ENCODE measurements around the gene RPS19.
"Not testable (repeated sequence)": the region's sequence is repeated elsewhere in the genome, so short reads cannot be mapped to it uniquely, and the experiment has no call there.

Gene RPS19

DNA sequence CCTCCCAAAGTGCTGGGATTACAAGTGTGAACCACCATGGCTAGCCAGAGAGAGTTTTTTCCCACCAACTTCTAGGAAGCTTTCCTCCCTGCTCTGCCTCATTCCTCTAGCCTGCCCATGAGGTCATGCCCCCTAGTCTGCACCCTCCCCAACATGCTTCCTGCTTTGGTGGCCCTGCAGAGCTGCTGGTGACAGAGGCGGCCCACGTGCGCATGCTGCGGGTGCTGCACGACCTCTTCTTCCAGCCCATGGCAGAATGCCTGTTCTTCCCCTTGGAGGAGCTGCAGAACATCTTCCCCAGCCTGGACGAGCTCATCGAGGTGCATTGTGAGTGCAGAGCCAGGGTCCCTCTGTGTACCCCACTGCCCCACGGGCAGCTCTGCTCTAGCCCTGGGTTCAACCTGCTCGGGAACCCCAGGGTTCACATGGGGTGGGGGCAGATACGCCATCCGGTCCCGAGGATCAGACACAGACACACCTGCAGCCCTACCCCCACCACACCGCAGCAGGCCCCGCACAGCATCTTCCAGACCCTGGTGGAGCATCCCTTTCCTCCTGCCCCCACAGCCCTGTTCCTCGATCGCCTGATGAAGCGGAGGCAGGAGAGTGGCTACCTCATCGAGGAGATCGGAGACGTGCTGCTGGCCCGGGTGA, 41.8 kb downstream of the RPS19 start:
- DNase-seq (ENCODE audit: low read depth), result no peak

DNA sequence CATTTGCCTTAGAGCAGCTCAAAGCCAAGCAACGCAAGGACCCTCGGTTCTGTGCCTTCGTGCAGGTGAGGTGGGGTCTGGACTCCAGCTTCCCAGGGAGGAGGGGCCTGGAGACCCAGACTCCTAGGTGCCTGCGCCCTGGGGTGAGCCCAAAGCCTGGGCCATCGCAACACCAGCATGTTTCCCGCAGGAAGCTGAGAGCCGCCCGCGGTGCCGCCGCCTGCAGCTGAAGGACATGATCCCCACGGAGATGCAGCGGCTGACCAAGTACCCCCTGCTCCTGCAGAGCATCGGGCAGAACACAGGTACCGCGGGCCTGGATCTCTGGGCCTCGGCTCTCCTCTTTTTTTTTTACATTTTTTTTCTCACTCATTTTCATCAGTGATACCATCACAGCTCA, 42.5 kb downstream of the RPS19 start:
- DNase-seq (ENCODE audit: low read depth), result no peak

DNA sequence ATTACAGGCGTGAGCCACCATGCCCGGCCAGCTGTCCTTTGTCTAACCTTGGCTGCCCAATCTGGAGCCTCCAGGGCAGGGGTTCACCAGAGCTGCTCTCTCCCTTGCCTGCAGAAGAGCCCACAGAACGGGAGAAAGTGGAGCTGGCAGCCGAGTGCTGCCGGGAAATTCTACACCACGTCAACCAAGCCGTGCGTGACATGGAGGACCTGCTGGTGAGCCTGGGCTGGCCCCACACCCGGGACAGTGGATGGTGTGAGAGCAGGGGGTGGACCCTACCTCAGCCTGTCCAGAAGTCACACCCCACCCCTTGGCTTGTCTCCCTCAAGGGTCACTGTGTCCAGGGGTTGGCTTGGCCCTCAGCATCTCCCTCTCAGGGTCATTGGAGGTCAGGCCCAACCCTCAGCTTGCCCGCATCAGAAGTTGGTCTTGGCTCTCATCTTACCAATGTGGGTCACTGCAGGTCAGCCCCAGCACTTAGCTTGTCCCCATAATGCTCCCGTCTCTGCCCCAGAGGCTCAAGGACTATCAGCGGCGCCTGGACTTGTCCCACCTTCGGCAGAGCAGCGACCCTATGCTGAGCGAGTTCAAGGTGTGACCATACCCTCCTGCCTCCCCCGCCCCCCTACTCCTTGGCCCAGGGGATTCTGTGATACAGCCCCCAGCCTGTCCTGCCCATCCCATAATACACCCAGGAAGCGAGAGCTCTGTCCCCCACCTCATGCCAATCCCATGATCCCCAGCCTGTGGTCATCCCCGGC, 43.3 kb downstream of the RPS19 start:
- DNase-seq (ENCODE audit: low read depth), result no peak

GRCh38 chr19:41904118-41904870, 44.2 kb downstream of the RPS19 start:
- no peak for DNase-seq (ENCODE audit: low read depth)

GRCh38 chr19:41905273-41906002, 45.4 kb downstream of the RPS19 start:
- DNase-seq (ENCODE audit: low read depth), result no peak

- DNase-seq (ENCODE audit: low read depth), result no peak
Observed at GRCh38 chr19:41906271-41906670, 46.2 kb downstream of the RPS19 start.

GRCh38 chr19:41906916-41907680, 47.0 kb downstream of the RPS19 start:
- DNase-seq (ENCODE audit: low read depth), result no peak

- DNase-seq (ENCODE audit: low read depth), result no peak
Observed at GRCh38 chr19:41907994-41908615, 48.0 kb downstream of the RPS19 start.

- DNase-seq (ENCODE audit: low read depth), result no peak
Observed at GRCh38 chr19:41908724-41909464, 48.8 kb downstream of the RPS19 start.

GRCh38 chr19:41909706-41910105, 49.7 kb downstream of the RPS19 start:
- DNase-seq (ENCODE audit: low read depth), result no peak

DNA sequence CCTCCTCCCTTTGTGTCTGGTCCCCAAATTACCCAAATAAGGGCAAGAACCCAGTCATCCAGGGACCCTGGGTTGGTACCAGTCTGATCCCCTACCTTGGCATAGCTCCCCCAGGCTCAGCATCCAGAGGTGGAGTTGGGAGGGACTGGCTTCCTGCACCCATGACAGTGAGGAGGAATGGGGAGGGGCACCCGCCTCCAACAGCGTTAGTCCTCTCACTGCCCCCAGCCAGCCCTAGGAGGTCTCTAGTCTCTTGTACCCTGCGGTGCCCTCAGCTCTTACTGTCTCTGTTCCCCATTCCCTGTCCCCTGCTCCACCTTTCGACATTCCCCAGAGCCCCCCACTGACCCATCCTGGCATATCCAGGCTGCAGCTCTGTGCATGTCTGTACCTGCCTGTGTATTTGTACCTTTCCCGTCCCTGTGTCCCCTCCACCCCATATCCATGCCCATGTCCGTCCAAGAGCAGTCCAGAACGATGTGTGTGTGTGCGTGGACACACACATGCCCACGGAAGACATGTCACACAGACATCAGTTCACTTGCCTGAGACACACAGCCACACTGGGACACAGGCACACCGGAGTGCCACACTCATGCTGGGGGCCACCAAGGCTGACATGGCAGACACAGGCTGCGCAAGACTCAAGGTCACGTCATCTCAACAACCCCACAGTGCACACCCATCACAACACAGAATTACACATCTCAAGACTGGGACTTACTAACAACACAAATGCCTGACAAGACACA, 50.4 kb downstream of the RPS19 start:
- no peak for DNase-seq (ENCODE audit: low read depth)

DNA sequence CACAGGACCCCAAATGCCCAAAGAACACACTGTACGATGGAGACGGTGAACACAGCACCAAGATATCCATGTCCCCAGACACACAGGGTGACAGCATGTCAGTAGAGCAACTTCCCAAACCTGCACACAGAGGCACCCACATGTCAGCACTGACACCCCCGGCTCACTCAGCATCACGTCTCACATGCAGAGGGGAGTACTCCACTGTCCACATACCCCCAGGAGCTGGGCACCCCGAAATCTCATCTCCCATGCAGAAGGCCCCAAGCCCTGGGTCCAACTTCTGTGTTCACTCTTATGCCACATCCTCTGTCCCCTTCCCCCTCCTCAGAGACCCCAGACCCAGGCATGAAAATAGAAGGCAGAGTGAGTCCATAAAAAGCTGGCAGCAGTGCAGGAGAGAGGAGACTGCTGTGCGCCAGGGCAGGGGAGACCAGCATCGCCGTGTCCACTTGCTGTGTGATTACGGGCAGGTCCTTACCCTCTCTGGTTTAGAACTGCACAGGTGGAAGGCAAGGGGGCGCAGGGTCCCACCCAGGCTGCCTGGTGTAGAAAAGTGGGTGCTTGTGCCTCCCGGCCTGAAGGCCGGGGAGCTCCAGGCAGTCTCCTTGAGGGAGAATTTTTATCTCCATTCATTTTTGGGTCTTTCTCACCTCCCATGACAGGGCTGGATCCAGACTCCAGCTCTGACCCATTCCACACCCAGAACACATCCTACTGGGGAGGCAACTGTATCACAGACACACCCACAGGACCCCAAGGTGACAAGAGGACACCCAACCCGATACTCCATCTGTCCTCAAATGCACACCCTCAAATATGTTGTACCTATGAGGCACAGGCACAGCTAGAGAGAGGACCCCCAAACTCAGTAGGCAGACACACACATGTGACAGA, 51.2 kb downstream of the RPS19 start:
- no peak for DNase-seq (ENCODE audit: low read depth)

DNA sequence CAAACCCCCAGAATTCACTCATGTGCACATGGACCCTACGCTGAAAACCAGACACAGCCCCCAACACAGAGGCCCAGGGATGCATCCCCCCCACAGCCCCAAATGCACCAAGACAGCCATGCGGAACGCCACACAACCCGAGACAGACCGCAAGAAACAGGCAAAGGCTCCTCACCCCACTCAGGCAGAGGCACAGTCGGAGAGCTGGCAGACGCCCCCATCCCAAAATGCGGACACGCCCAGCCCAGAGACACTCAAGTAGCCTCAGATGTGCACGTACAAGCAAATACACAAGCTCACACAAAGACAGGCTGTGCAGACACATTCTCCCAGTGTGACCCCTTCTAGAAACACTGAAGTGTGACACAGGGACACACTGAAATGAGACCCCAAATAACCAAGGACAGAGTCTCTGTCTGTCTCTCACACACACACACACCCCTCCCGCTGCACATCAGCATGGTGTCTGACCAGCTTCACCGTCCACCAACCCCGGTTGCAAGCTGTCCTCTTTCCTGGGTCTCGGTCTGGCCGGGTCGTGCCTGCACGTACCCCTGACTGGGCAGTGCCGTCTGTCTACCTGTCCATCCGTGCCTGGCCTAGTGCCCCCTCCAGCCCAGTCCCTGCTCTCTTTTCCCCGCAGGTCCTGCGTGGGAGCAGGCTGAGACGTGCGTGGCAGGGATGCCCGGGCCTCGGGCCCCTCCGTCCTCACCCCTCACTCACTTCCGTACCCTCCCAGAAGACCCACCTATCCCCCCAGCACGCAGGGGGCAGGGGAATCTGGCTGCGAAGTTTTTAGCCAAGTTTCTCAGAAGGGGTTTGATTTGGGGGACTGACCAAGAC, 52.1 kb downstream of the RPS19 start:
- no peak for DNase-seq (ENCODE audit: low read depth)

GRCh38 chr19:41912899-41913537, 53.0 kb downstream of the RPS19 start:
- DNase-seq (ENCODE audit: low read depth), result no peak

DNA sequence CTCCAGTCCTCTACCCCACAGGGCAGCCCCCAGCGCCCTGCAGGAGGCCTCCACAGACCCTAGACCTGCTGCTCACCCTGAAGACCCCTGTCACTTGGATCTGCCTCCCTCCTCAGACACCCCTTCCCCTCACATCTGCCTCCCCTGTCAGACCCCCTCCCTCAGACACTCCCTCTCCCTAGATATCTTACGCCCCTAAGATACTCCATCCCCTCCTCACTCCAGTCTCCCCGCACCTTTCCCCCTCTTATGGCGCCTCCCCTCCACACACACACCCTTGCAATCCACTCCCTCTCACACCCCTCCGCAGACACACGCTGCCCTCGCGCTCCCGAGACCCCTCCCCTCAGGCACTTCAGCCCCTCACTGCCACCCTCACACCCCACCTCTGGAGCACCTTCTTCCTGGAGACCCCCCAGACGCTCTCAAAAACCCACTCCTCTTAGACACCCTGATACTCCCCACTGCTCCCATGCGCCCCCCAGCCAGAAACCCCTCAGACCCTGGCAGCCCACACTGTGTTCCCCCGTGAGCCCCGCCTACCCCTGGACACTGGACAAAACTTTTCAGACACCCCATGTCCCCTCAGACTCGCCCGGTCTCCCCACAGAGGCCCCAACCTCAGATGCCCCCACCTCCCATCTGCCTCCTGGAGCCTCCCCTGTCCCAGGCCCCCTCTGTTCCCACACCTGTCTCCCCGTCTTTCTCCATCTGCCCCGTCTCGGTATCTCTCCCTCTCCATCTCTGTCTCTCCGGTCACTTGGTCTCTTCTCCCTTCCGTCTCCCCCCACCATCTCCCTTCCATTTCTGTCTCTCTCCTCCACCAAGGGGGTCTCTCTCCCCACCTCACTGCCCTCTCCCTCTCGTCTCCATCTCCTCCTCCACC, 53.7 kb downstream of the RPS19 start:
- DNase-seq (ENCODE audit: low read depth), result no peak

DNA sequence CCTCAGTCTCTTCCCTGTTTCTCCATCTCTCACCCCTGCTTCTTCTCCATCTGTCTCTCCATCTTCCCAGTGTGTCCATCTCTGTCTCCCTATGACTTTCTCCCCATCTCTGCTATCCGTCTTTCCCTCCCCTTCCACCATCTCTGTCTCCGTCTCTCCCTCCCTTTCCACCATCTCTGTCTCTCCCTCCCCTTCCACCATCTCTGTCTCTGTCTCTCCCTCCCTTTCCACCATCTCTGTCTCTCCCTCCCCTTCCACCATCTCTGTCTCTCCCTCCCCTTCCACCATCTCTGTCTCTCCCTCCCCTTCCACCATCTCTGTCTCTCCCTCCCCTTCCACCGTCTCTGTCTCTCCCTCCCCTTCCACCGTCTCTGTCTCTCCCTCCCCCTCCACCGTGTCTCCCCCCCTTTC, 54.4 kb downstream of the RPS19 start:
- DNase-seq (ENCODE audit: low read depth), result not testable (repeated sequence)
